Stimulated activated memory B cell treated with anti-CD40 and anti-IgM and Interleukin-4, amounts not matched to agents 10 μg/mL and 1 μg/mL and 100 μg/mL, for 72 hours (primary cell): Measurements from ENCODE around the gene PEX5.

Source experiments
- ATAC-seq: fragments of 150-1000 bp; cut with Tn5 transposase; 2 replicates; pipeline ENCODE4 v1.10.0; 2021
- H3K27ac Mint-ChIP-seq: one replicate; pipeline ENCODE4 v1.8.0; 2022; ENCODE audit warnings: mild to moderate bottlenecking, mixed read lengths
- H3K27me3 Mint-ChIP-seq: one replicate; pipeline ENCODE4 v1.8.0; 2022; ENCODE audit warnings: mixed read lengths
- H3K36me3 Mint-ChIP-seq: one replicate; pipeline ENCODE4 v1.8.0; 2022; ENCODE audit warnings: mixed read lengths
- H3K4me1 Mint-ChIP-seq: one replicate; pipeline ENCODE4 v1.8.0; 2022; ENCODE audit warnings: mixed read lengths
- H3K4me3 Mint-ChIP-seq: one replicate; pipeline ENCODE4 v1.8.0; 2022; ENCODE audit warnings: mild to moderate bottlenecking, moderate library complexity, mixed read lengths
- H3K9me3 Mint-ChIP-seq: one replicate; pipeline ENCODE4 v1.8.0; 2022; ENCODE audit warnings: mixed read lengths

Gene PEX5

GRCh38 chr12:7154901-7155470 lies 34.5 kb upstream of the PEX5 start:
- no peaks in the 10 kb centered on the region for H3K27me3 Mint-ChIP-seq
- H3K36me3 Mint-ChIP-seq: peaks cover 38% of the 10 kb centered on the region
- H3K9me3 Mint-ChIP-seq: no peaks in the 10 kb centered on the region
- no peak overlapping the region for H3K4me3 Mint-ChIP-seq
- H3K27ac Mint-ChIP-seq: no peak overlapping the region
- peaks cover 6% of the 10 kb centered on the region for H3K4me1 Mint-ChIP-seq
- no peak for ATAC-seq

GRCh38 chr12:7155471-7156034 lies 33.9 kb upstream of the PEX5 start:
- Mint-ChIP-seq H3K4me3 (no peak overlapping the region), H3K9me3 (no peaks in the 10 kb centered on the region), H3K36me3 (peaks cover 33% of the 10 kb centered on the region), H3K27ac (no peak overlapping the region), H3K27me3 (no peaks in the 10 kb centered on the region), H3K4me1 (peaks cover 6% of the 10 kb centered on the region)
- ATAC-seq: no peak

- H3K4me1 Mint-ChIP-seq: peaks cover 6% of the 10 kb centered on the region
- H3K27me3 Mint-ChIP-seq: peaks cover 2% of the 10 kb centered on the region
- no peaks in the 10 kb centered on the region for H3K9me3 Mint-ChIP-seq
- no peak overlapping the region for H3K27ac Mint-ChIP-seq
- ATAC-seq: no peak
- no peak overlapping the region for H3K4me3 Mint-ChIP-seq
- H3K36me3 Mint-ChIP-seq: peaks cover 31% of the 10 kb centered on the region
Measured at GRCh38 chr12:7156259-7157197, 33.0 kb upstream of the PEX5 start.

- Mint-ChIP-seq H3K4me3 (no peak overlapping the region), H3K27ac (no peak overlapping the region), H3K9me3 (no peaks in the 10 kb centered on the region), H3K36me3 (peaks cover 31% of the 10 kb centered on the region), H3K27me3 (peaks cover 10% of the 10 kb centered on the region), H3K4me1 (peaks cover 6% of the 10 kb centered on the region)
- no peak for ATAC-seq
Measured at GRCh38 chr12:7157391-7157790, 32.1 kb upstream of the PEX5 start.

- Mint-ChIP-seq H3K9me3 (no peaks in the 10 kb centered on the region), H3K27me3 (peaks cover 24% of the 10 kb centered on the region), H3K4me1 (peaks cover 7% of the 10 kb centered on the region), H3K4me3 (no peak overlapping the region), H3K36me3 (peaks cover 27% of the 10 kb centered on the region), H3K27ac (no peak overlapping the region)
- ATAC-seq: no peak
Measured at GRCh38 chr12:7158781-7159609, 30.5 kb upstream of the PEX5 start.

GRCh38 chr12:7160183-7160582 lies 29.3 kb upstream of the PEX5 start:
- H3K4me3 Mint-ChIP-seq: no peak overlapping the region
- H3K27me3 Mint-ChIP-seq: peaks cover 33% of the 10 kb centered on the region
- no peaks in the 10 kb centered on the region for H3K9me3 Mint-ChIP-seq
- ATAC-seq: no peak
- peaks cover 7% of the 10 kb centered on the region for H3K4me1 Mint-ChIP-seq
- no peak overlapping the region for H3K27ac Mint-ChIP-seq
- H3K36me3 Mint-ChIP-seq: peaks cover 22% of the 10 kb centered on the region

- H3K9me3 Mint-ChIP-seq: no peaks in the 10 kb centered on the region
- no peak overlapping the region for H3K4me3 Mint-ChIP-seq
- H3K27me3 Mint-ChIP-seq: peaks cover 41% of the 10 kb centered on the region
- no peak overlapping the region for H3K27ac Mint-ChIP-seq
- peaks cover 7% of the 10 kb centered on the region for H3K4me1 Mint-ChIP-seq
- H3K36me3 Mint-ChIP-seq: peaks cover 17% of the 10 kb centered on the region
- ATAC-seq: no peak
Measured at GRCh38 chr12:7161327-7161726, 28.2 kb upstream of the PEX5 start.

- H3K4me1 Mint-ChIP-seq: peaks cover 7% of the 10 kb centered on the region
- ATAC-seq: no peak
- no peak overlapping the region for H3K4me3 Mint-ChIP-seq
- H3K27me3 Mint-ChIP-seq: peaks cover 45% of the 10 kb centered on the region
- H3K27ac Mint-ChIP-seq: no peak overlapping the region
- H3K36me3 Mint-ChIP-seq: peaks cover 16% of the 10 kb centered on the region
- H3K9me3 Mint-ChIP-seq: no peaks in the 10 kb centered on the region
Measured at GRCh38 chr12:7161811-7162210, 27.7 kb upstream of the PEX5 start.

- Mint-ChIP-seq H3K4me1 (peaks cover 7% of the 10 kb centered on the region), H3K36me3 (peaks cover 7% of the 10 kb centered on the region), H3K4me3 (no peak overlapping the region), H3K27me3 (peaks cover 52% of the 10 kb centered on the region), H3K9me3 (peaks cover 3% of the 10 kb centered on the region), H3K27ac (no peak overlapping the region)
- no peak for ATAC-seq
Measured at GRCh38 chr12:7162691-7163114, 26.8 kb upstream of the PEX5 start.

- Mint-ChIP-seq H3K4me1 (no peaks in the 10 kb centered on the region), H3K4me3 (no peak overlapping the region), H3K9me3 (peaks cover 14% of the 10 kb centered on the region), H3K27ac (no peak overlapping the region), H3K27me3 (peaks cover 30% of the 10 kb centered on the region), H3K36me3 (peaks cover 5% of the 10 kb centered on the region)
- ATAC-seq: no peak
Measured at GRCh38 chr12:7169951-7170350, 19.5 kb upstream of the PEX5 start.

- H3K9me3 Mint-ChIP-seq: peaks cover 14% of the 10 kb centered on the region
Measured at GRCh38 chr12:7171854-7172253, 17.6 kb upstream of the PEX5 start.

GRCh38 chr12:7175493-7175892 lies 14.0 kb upstream of the PEX5 start:
- no peak for ATAC-seq
- peaks cover 7% of the 10 kb centered on the region for H3K9me3 Mint-ChIP-seq
- H3K27ac Mint-ChIP-seq: no peak overlapping the region
- H3K27me3 Mint-ChIP-seq: peaks cover 37% of the 10 kb centered on the region
- no peaks in the 10 kb centered on the region for H3K4me1 Mint-ChIP-seq
- no peaks in the 10 kb centered on the region for H3K36me3 Mint-ChIP-seq
- no peak overlapping the region for H3K4me3 Mint-ChIP-seq

More at GRCh38 chr12:7171854-7172253, 17.6 kb upstream of the PEX5 start:
- H3K27ac Mint-ChIP-seq: no peak overlapping the region
- H3K36me3 Mint-ChIP-seq: peaks cover 5% of the 10 kb centered on the region
- no peak overlapping the region for H3K4me3 Mint-ChIP-seq
- peaks cover 33% of the 10 kb centered on the region for H3K27me3 Mint-ChIP-seq
- H3K4me1 Mint-ChIP-seq: no peaks in the 10 kb centered on the region
- no peak for ATAC-seq

- no peak overlapping the region for H3K4me3 Mint-ChIP-seq
- peaks cover 7% of the 10 kb centered on the region for H3K9me3 Mint-ChIP-seq
- ATAC-seq: no peak
- no peaks in the 10 kb centered on the region for H3K4me1 Mint-ChIP-seq
- H3K36me3 Mint-ChIP-seq: no peaks in the 10 kb centered on the region
- no peak overlapping the region for H3K27ac Mint-ChIP-seq
- H3K27me3 Mint-ChIP-seq: peaks cover 45% of the 10 kb centered on the region
Measured at GRCh38 chr12:7176595-7176994, 12.9 kb upstream of the PEX5 start.

- Mint-ChIP-seq H3K9me3 (peaks cover 3% of the 10 kb centered on the region), H3K4me3 (no peak overlapping the region), H3K27ac (no peak overlapping the region), H3K4me1 (no peaks in the 10 kb centered on the region), H3K27me3 (peaks cover 47% of the 10 kb centered on the region), H3K36me3 (no peaks in the 10 kb centered on the region)
- ATAC-seq: no peak
Measured at GRCh38 chr12:7178481-7178880, 11.0 kb upstream of the PEX5 start.

- ATAC-seq: no peak
- Mint-ChIP-seq H3K9me3 (no peaks in the 10 kb centered on the region), H3K4me3 (no peak overlapping the region), H3K27ac (no peak overlapping the region), H3K27me3 (peaks cover 31% of the 10 kb centered on the region), H3K4me1 (peaks cover 3% of the 10 kb centered on the region), H3K36me3 (no peaks in the 10 kb centered on the region)
Measured at GRCh38 chr12:7180685-7181084, 8.8 kb upstream of the PEX5 start.
